ENCODE results near the gene POU3F2. TPM values are rescaled to one million over a fixed set of nuclear protein-coding genes. Genes with fewer than 3 reads are reported as not detected.

Gene POU3F2
- total and polyA plus RNA-seq, 9 of the 15 experiments (the other 6 are each of a cell fraction or from before 2014, with no cell fraction given), result 0.08 to 0.46 (median 0.36) TPM

- H3K9me3 ChIP-seq (replicated peaks; ENCODE audit: control insufficient read depth, insufficient read depth, low read depth, low read length), result no peaks in the 10 kb centered on the region
- peaks cover 15% of the 10 kb centered on the region; the same call in 1 of the 3 replicates for H3K36me3 ChIP-seq (ENCODE audit: control insufficient read depth, insufficient read depth, low read length)
- no peak overlapping the region for H3K9ac ChIP-seq (ENCODE audit: insufficient read depth in 1 of 2, low read depth in 2 of 2, low read length in 2 of 2)
- no peak for DNase-seq (ENCODE audit: extremely low read depth in 1 of 4, low spot score in 3 of 4)
- H3K27me3 ChIP-seq (ENCODE audit: control insufficient read depth in 2 of 2, insufficient read depth in 2 of 2, low read length in 2 of 2), result no peaks in the 10 kb centered on the region
- in situ Hi-C loops (cut with MboI), result no loop called here
- intact Hi-C loops (cut with micrococcal nuclease), result no loop called here
- H3K9me1 ChIP-seq (ENCODE audit: control insufficient read depth, insufficient read depth, low read length), result no peaks in the 10 kb centered on the region
- no peak overlapping the region for H3K4me2 ChIP-seq (ENCODE audit: insufficient read depth, low read length)
- TF ChIP-seq HDAC1 (IDR thresholded peaks at IDR 0.05) (no peak), ZNF24 (IDR thresholded peaks at IDR 0.05) (no peak), POLR2G (IDR thresholded peaks at IDR 0.05; ENCODE audit: low read depth, low read length) (no peak), SRF (CRISPR knock-in tag; IDR thresholded peaks at IDR 0.05) (no peak), LARP7 (IDR thresholded peaks at IDR 0.05) (no peak), SAP30 (IDR thresholded peaks at IDR 0.05; ENCODE audit: borderline replicate concordance, insufficient read depth, low read depth, low read length, poor library complexity, severe bottlenecking) (no peak), ZNF311 (CRISPR knock-in tag; IDR thresholded peaks at IDR 0.05) (no peak), ZNF512 (tag; IDR thresholded peaks at IDR 0.05) (no peak), ARNT (IDR thresholded peaks at IDR 0.05) (no peak), ELF2 (CRISPR knock-in tag; IDR thresholded peaks at IDR 0.05) (no peak), RNF2 (IDR thresholded peaks at IDR 0.05) (no peak), ZBTB1 (CRISPR knock-in tag; IDR thresholded peaks at IDR 0.05; ENCODE audit: borderline replicate concordance, low read depth) (no peak), HNRNPUL1 (IDR thresholded peaks at IDR 0.05; ENCODE audit: low read length) (no peak), ETV6 (IDR thresholded peaks at IDR 0.05; ENCODE audit: borderline replicate concordance in 1 of 2, low read depth in 2 of 2, low read length in 1 of 2) (no peak), ETV6 (CRISPR knock-in tag; IDR thresholded peaks at IDR 0.05; ENCODE audit: borderline replicate concordance) (no peak), POLR3G (IDR thresholded peaks at IDR 0.05; ENCODE audit: extremely low read depth, insufficient read length, insufficient replicate concordance) (no peak)
- TF ChIP-seq, protein P1, sequence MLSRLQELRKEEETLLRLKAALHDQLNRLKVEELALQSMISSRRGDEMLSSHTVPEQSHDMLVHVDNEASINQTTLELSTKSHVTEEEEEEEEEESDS (CRISPR knock-in tag; IDR thresholded peaks at IDR 0.05), result no peak
- TF ChIP-seq, protein P2, sequence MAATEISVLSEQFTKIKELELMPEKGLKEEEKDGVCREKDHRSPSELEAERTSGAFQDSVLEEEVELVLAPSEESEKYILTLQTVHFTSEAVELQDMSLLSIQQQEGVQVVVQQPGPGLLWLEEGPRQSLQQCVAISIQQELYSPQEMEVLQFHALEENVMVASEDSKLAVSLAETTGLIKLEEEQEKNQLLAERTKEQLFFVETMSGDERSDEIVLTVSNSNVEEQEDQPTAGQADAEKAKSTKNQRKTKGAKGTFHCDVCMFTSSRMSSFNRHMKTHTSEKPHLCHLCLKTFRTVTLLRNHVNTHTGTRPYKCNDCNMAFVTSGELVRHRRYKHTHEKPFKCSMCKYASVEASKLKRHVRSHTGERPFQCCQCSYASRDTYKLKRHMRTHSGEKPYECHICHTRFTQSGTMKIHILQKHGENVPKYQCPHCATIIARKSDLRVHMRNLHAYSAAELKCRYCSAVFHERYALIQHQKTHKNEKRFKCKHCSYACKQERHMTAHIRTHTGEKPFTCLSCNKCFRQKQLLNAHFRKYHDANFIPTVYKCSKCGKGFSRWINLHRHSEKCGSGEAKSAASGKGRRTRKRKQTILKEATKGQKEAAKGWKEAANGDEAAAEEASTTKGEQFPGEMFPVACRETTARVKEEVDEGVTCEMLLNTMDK (IDR thresholded peaks at IDR 0.05; ENCODE audit: borderline replicate concordance, insufficient read depth, low read depth, low read length, poor library complexity, severe bottlenecking), result no peak
- ChIA-PET POLR2A (no interaction called here), CTCF (ENCODE audit: low intra/inter-chr PET ratio) (no interaction called here)
- no CpG with 5 or more reads among the region's 1 CpG for WGBS (ENCODE audit: insufficient coverage, low coverage, missing lambda C conversion rate)
- H3K4me1 ChIP-seq (replicated peaks in 1 of 2; ENCODE audit: control insufficient read depth in 2 of 2, insufficient read depth in 2 of 2, low read length in 2 of 2), result no peaks in the 10 kb centered on the region
- no peak overlapping the region for H3K4me3 ChIP-seq
- no peaks in the 10 kb centered on the region for H4K20me1 ChIP-seq (replicated peaks; ENCODE audit: control insufficient read depth, insufficient read depth, low read length)
- no peaks in the 10 kb centered on the region for H3K79me2 ChIP-seq (ENCODE audit: control insufficient read depth, insufficient read depth, low read length)
- no peak for ATAC-seq
- no peak overlapping the region for H3K27ac ChIP-seq (ENCODE audit: extremely low read depth, low read depth, low read length)
- no peak for FAIRE-seq
- no peak overlapping the region for H2AFZ ChIP-seq (ENCODE audit: low read depth, low read length)
- no TSS peak for BruUV-seq (replicated peaks)
These were observed 42.9 kb downstream of the POU3F2 start for GRCh38 chr6:98877250-98877649.
